Measurements from ENCODE around the gene GNAQ.

GRCh38 chr9:77753180-77753579, 278.4 kb downstream of the GNAQ start:
- TF ChIP-seq, protein P1, sequence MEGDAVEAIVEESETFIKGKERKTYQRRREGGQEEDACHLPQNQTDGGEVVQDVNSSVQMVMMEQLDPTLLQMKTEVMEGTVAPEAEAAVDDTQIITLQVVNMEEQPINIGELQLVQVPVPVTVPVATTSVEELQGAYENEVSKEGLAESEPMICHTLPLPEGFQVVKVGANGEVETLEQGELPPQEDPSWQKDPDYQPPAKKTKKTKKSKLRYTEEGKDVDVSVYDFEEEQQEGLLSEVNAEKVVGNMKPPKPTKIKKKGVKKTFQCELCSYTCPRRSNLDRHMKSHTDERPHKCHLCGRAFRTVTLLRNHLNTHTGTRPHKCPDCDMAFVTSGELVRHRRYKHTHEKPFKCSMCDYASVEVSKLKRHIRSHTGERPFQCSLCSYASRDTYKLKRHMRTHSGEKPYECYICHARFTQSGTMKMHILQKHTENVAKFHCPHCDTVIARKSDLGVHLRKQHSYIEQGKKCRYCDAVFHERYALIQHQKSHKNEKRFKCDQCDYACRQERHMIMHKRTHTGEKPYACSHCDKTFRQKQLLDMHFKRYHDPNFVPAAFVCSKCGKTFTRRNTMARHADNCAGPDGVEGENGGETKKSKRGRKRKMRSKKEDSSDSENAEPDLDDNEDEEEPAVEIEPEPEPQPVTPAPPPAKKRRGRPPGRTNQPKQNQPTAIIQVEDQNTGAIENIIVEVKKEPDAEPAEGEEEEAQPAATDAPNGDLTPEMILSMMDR (IDR thresholded peaks at IDR 0.05): no peak
- TF ChIP-seq POLR2A (IDR thresholded peaks at IDR 0.05): no peak
